OCI-LY3 (cell line): ENCODE results near the gene MAPK8IP1.

Experiments used
- CTCF ChIP-seq: fragments of 200-600, 300-600 bp; sonication (generic); IDR thresholded peaks from 2 replicates; pipeline ENCODE4 v1.5.1; 2014; ENCODE audit warnings: antibody characterized with exemption, low read length, low read depth
- EZH2phosphoT487 ChIP-seq: fragments of 200-600 bp; shearing (Covaris generic); IDR thresholded peaks from 2 replicates; pipeline ENCODE4 v1.6.1; 2018; ENCODE audit warnings: antibody characterized with exemption, mixed run types, low read depth

GRCh38 chr11:45941285-45941684 lies 55.8 kb downstream of the MAPK8IP1 start:
- TF ChIP-seq EZH2phosphoT487 (no peak), CTCF (no peak)
